ENCODE results near the gene TMC2. TPM values are rescaled to one million over a fixed set of nuclear protein-coding genes. Genes with fewer than 3 reads are reported as not detected.
A peak's percentile ranks its signal among the peaks of the same experiment; 100 is the strongest.

The TMC2 gene
- total RNA-seq, 4 donors from 2014 or later = 0.27 TPM; not detected in 3

- TF ChIP-seq POLR2A (IDR thresholded peaks at IDR 0.05) = no peak
- TF ChIP-seq, protein P1, sequence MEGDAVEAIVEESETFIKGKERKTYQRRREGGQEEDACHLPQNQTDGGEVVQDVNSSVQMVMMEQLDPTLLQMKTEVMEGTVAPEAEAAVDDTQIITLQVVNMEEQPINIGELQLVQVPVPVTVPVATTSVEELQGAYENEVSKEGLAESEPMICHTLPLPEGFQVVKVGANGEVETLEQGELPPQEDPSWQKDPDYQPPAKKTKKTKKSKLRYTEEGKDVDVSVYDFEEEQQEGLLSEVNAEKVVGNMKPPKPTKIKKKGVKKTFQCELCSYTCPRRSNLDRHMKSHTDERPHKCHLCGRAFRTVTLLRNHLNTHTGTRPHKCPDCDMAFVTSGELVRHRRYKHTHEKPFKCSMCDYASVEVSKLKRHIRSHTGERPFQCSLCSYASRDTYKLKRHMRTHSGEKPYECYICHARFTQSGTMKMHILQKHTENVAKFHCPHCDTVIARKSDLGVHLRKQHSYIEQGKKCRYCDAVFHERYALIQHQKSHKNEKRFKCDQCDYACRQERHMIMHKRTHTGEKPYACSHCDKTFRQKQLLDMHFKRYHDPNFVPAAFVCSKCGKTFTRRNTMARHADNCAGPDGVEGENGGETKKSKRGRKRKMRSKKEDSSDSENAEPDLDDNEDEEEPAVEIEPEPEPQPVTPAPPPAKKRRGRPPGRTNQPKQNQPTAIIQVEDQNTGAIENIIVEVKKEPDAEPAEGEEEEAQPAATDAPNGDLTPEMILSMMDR (IDR thresholded peaks at IDR 0.05) = no peak
- H3K9me3 ChIP-seq = no peaks in the 10 kb centered on the region
- no peaks in the 10 kb centered on the region for H3K36me3 ChIP-seq
- no peaks in the 10 kb centered on the region for H3K27me3 ChIP-seq
- DNase-seq = no peak
- no peak overlapping the region for H3K4me3 ChIP-seq
- H3K4me1 ChIP-seq = no peaks in the 10 kb centered on the region
- no peak overlapping the region for H3K27ac ChIP-seq
Observed at GRCh38 chr20:2541940-2542339, 5.6 kb downstream of the TMC2 start.

GRCh38 chr20:2542361-2542760 is 6.0 kb downstream of the TMC2 start:
- Histone ChIP-seq H3K27me3 (no peaks in the 10 kb centered on the region), H3K4me3 (no peak overlapping the region)
- TF ChIP-seq, protein P1 (IDR thresholded peaks at IDR 0.05) = no peak
- TF ChIP-seq POLR2A (IDR thresholded peaks at IDR 0.05) = no peak

DNA sequence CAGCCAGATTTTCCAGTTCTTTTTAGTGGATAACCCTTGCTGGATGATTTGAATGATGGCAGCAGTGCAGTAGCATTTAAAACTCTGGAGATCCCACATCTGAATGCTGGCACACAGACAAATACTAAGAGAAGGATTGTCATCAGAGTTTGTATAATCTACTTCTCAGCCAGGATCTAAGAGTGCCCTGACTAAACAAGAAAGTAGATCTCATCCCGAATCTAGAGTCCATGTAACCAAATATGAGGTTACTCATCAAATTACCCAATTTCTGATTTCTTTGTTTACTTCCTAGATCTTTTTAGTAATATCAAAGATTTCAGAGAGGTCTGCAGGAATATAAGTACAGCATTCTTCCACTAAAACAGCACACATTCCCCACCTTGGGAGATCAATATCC is 7.8 kb downstream of the TMC2 start:
- TF ChIP-seq, protein P1 (IDR thresholded peaks at IDR 0.05) = no peak
- TF ChIP-seq POLR2A (IDR thresholded peaks at IDR 0.05) = no peak
- no peaks in the 10 kb centered on the region for H3K4me1 ChIP-seq
- no peak overlapping the region for H3K4me3 ChIP-seq
- H3K36me3 ChIP-seq = no peaks in the 10 kb centered on the region
- no peaks in the 10 kb centered on the region for H3K27me3 ChIP-seq
- H3K9me3 ChIP-seq = no peaks in the 10 kb centered on the region
- H3K27ac ChIP-seq = no peak overlapping the region
- no peak for DNase-seq

More at GRCh38 chr20:2542361-2542760, 6.0 kb downstream of the TMC2 start:
- no peak for DNase-seq
- no peaks in the 10 kb centered on the region for H3K36me3 ChIP-seq
- H3K27ac ChIP-seq = no peak overlapping the region
- H3K4me1 ChIP-seq = no peaks in the 10 kb centered on the region
- H3K9me3 ChIP-seq = no peaks in the 10 kb centered on the region

DNA sequence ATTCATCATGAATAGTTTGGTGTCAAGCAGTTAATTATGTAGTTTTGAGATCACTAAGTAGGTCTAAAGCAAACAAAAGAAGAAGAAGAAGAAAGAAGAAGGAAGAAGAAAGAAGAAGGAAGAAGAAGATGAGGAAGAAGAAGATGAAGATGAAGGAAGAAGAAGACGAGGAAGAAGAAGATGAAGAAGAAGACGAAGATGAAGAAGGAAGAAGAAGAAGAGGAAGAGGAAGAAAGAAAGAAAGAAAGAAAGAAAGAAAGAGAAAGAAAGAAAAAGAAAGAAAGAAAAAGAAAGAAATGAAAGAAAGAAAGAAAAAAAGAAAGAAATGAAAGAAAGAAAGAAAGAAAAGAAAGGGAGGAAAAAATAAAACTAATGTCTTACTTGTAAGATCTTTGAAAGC is 9.2 kb downstream of the TMC2 start:
- Histone ChIP-seq H3K4me1 (no peaks in the 10 kb centered on the region), H3K9me3 (no peaks in the 10 kb centered on the region), H3K4me3 (no peak overlapping the region), H3K36me3 (no peaks in the 10 kb centered on the region), H3K27me3 (no peaks in the 10 kb centered on the region), H3K27ac (no peak overlapping the region)
- TF ChIP-seq, protein P1 (IDR thresholded peaks at IDR 0.05) = no peak
- no peak for TF ChIP-seq POLR2A (IDR thresholded peaks at IDR 0.05)
- DNase-seq = no peak

DNA sequence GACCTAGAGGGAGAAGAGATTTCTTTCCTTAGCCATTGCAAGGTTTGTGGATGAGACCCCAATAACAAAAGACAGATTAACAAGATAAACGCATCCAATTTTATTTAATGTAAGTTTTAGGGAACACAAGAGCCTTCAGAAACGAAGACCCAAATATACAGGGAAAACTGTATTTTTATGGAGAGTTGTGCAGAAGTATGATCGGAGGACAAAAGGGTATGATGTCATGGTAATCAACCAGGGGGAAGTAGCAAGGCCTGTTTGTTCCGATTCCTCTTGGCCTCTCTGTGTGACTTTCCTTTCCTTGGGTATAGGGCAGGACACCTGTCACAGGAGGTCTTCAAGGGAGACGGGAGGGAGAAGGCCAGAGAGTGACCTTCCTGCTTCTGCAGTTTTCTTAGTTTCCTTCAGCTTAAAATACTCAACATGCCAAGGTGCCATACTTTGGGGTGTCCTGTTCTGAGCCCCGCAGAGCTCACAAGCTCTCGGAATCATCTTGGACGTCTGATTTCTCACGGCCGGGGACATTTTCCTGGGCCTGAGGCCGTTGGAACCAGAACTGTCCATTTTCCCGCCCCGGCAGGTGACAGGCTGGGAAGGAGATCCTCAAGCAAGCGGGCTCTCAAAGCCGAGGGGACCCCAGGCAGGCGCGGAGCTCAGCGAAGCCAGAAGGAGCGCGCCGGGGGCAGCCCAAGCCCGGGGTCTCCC is 21.7 kb downstream of the TMC2 start:
- H3K27ac ChIP-seq = no peak overlapping the region
- H3K27me3 ChIP-seq = peaks cover 0 to 18% of the 10 kb centered on the region in 2 donors
- H3K4me3 ChIP-seq = peak overlapping the region in 1 of 4 donors; percentile 38
- H3K36me3 ChIP-seq = no peaks in the 10 kb centered on the region
- TF ChIP-seq POLR2A (IDR thresholded peaks at IDR 0.05) = no peak
- TF ChIP-seq, protein P1 (IDR thresholded peaks at IDR 0.05) = no peak
- peaks cover 0 to 8% (median 0%) of the 10 kb centered on the region in 4 donors for H3K4me1 ChIP-seq
- no peak for DNase-seq
- no peaks in the 10 kb centered on the region for H3K9me3 ChIP-seq

Measured in Peyer's patch (tissue), 4 donors.